ENCODE results near the gene USH2A. TPM values are rescaled to one million over a fixed set of nuclear protein-coding genes. Genes with fewer than 3 reads are reported as not detected.

USH2A gene
- polyA plus RNA-seq, 1 of the 3 experiments (the other 2 are of a cell fraction), result under 0.01 TPM

DNA sequence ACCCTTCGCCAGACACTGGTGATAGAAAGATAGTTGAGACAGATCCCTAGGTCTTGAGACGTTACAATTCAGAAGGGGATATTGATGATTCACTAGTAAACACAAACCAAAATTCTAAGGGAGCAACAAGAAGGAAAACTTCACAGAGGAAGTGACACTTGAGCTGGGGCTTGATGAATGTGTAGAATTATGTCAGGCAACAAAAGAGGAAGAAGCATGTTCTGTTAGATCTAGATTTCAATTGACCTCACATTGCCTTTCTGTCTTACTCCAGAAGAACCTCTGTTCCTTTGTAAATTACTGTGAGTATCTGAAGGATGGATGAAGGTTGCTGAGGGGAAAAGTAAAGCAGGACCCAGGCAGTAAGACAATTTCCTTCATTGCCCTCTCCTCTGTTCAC lies 528.0 kb downstream of the USH2A start (continued):
- TF ChIP-seq RXRA (IDR thresholded peaks at IDR 0.05; ENCODE audit: borderline replicate concordance, low read depth), result no peak

DNA sequence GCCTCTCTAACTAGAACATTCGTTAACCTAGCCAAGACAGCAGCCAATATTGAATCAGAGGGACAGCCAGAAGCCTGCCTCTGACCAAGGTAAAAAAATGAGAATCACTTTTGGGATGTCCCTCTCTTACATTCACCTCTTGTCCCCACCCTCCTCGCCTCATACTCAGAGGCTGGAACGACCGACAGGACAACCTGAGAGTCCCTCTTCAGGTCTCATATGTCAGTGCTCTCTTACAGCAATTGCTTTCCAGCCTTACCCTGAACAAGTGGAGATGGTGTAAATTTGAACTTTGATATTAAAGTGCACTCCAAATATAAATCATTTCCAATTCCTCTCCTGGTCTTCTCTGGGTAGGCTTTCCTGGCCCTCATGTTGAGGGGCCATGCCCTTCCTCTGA lies 528.6 kb downstream of the USH2A start:
- no peaks in the 10 kb centered on the region for H4K20me1 ChIP-seq (ENCODE audit: insufficient read depth)
- H3K9me2 ChIP-seq, result no peaks in the 10 kb centered on the region
- no peaks in the 10 kb centered on the region for H3K27me3 ChIP-seq (ENCODE audit: insufficient read depth)
- H3K27ac ChIP-seq (ENCODE audit: low read depth in 2 of 2, low read length in 1 of 2), result no peak overlapping the region
- H3K9me3 ChIP-seq, result no peaks in the 10 kb centered on the region
- peaks cover 0 to 4% of the 10 kb centered on the region in 2 experiments; a peak in 3 of 4 replicates for H3K4me1 ChIP-seq (ENCODE audit: control insufficient read depth in 1 of 2, insufficient read depth in 2 of 2, low read depth in 1 of 2, low read length in 1 of 2)
- H3F3A ChIP-seq (replicated peaks; ENCODE audit: insufficient read depth), result no peaks in the 10 kb centered on the region
- H3K4me2 ChIP-seq, result no peak overlapping the region
- no peak overlapping the region for H3K4me3 ChIP-seq (ENCODE audit: low read depth in 2 of 2, low read length in 1 of 2)
- CTCF ChIA-PET, result no interaction called here
- H3K36me3 ChIP-seq (replicated peaks in 1 of 2; ENCODE audit: control insufficient read depth in 1 of 2, insufficient read depth in 2 of 2, low read length in 1 of 2), result no peaks in the 10 kb centered on the region
- no peaks in the 10 kb centered on the region for H3K79me2 ChIP-seq (ENCODE audit: insufficient read depth)
- H2AFZ ChIP-seq (ENCODE audit: low read depth), result no peak overlapping the region
- POLR2A ChIA-PET, result no interaction called here
- no peak for DNase-seq
- no peak overlapping the region for H3K9ac ChIP-seq
- TF ChIP-seq CHD2 (IDR thresholded peaks at IDR 0.05; ENCODE audit: low read length, partially characterized antibody) (no peak), SMC3 (IDR thresholded peaks at IDR 0.05; ENCODE audit: low read depth, low read length) (no peak), EZH2phosphoT487 (IDR thresholded peaks at IDR 0.05; ENCODE audit: borderline replicate concordance, low read depth) (no peak), CTCF (IDR thresholded peaks at IDR 0.05) (no peak), PBX3 (IDR thresholded peaks at IDR 0.05) (no peak), TEAD4 (IDR thresholded peaks at IDR 0.05; ENCODE audit: borderline replicate concordance, insufficient read depth) (no peak), TCF12 (IDR thresholded peaks at IDR 0.05) (no peak), FOSL2 (IDR thresholded peaks at IDR 0.05; ENCODE audit: borderline replicate concordance, low read depth) (no peak), ELF1 (IDR thresholded peaks at IDR 0.05) (no peak), FOXM1 (IDR thresholded peaks at IDR 0.05; ENCODE audit: low read depth) (no peak), JUND (IDR thresholded peaks at IDR 0.05) (no peak), FOXJ3 (CRISPR knock-in tag; IDR thresholded peaks at IDR 0.05) (no peak), MEF2A (IDR thresholded peaks at IDR 0.05; ENCODE audit: borderline replicate concordance, low read depth) (no peak), SIN3A (IDR thresholded peaks at IDR 0.05; ENCODE audit: borderline replicate concordance, low read depth, low read length) (no peak), NRF1 (IDR thresholded peaks at IDR 0.05; ENCODE audit: low read depth, low read length) (no peak)
- TF ChIP-seq, protein P1, sequence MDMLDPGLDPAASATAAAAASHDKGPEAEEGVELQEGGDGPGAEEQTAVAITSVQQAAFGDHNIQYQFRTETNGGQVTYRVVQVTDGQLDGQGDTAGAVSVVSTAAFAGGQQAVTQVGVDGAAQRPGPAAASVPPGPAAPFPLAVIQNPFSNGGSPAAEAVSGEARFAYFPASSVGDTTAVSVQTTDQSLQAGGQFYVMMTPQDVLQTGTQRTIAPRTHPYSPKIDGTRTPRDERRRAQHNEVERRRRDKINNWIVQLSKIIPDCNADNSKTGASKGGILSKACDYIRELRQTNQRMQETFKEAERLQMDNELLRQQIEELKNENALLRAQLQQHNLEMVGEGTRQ (IDR thresholded peaks at IDR 0.05; ENCODE audit: borderline replicate concordance, low read depth, low read length), result no peak
- TF ChIP-seq, protein P2, sequence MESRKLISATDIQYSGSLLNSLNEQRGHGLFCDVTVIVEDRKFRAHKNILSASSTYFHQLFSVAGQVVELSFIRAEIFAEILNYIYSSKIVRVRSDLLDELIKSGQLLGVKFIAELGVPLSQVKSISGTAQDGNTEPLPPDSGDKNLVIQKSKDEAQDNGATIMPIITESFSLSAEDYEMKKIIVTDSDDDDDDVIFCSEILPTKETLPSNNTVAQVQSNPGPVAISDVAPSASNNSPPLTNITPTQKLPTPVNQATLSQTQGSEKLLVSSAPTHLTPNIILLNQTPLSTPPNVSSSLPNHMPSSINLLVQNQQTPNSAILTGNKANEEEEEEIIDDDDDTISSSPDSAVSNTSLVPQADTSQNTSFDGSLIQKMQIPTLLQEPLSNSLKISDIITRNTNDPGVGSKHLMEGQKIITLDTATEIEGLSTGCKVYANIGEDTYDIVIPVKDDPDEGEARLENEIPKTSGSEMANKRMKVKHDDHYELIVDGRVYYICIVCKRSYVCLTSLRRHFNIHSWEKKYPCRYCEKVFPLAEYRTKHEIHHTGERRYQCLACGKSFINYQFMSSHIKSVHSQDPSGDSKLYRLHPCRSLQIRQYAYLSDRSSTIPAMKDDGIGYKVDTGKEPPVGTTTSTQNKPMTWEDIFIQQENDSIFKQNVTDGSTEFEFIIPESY (IDR thresholded peaks at IDR 0.05; ENCODE audit: borderline replicate concordance, low read depth), result no peak
- TF ChIP-seq, protein P3, sequence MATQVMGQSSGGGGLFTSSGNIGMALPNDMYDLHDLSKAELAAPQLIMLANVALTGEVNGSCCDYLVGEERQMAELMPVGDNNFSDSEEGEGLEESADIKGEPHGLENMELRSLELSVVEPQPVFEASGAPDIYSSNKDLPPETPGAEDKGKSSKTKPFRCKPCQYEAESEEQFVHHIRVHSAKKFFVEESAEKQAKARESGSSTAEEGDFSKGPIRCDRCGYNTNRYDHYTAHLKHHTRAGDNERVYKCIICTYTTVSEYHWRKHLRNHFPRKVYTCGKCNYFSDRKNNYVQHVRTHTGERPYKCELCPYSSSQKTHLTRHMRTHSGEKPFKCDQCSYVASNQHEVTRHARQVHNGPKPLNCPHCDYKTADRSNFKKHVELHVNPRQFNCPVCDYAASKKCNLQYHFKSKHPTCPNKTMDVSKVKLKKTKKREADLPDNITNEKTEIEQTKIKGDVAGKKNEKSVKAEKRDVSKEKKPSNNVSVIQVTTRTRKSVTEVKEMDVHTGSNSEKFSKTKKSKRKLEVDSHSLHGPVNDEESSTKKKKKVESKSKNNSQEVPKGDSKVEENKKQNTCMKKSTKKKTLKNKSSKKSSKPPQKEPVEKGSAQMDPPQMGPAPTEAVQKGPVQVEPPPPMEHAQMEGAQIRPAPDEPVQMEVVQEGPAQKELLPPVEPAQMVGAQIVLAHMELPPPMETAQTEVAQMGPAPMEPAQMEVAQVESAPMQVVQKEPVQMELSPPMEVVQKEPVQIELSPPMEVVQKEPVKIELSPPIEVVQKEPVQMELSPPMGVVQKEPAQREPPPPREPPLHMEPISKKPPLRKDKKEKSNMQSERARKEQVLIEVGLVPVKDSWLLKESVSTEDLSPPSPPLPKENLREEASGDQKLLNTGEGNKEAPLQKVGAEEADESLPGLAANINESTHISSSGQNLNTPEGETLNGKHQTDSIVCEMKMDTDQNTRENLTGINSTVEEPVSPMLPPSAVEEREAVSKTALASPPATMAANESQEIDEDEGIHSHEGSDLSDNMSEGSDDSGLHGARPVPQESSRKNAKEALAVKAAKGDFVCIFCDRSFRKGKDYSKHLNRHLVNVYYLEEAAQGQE (IDR thresholded peaks at IDR 0.05; ENCODE audit: low read depth, low read length), result no peak
- 65% methylated on average over 4 of the region's 4 CpGs for WGBS (ENCODE audit: low lambda C conversion rate)
